ENCODE results near the gene ZNF587B.
"Not testable (repeated sequence)": the region's sequence is repeated elsewhere in the genome, so short reads cannot be mapped to it uniquely, and the experiment has no call there.

The ZNF587B gene

GRCh38 chr19:57870225-57870624 lies 40.1 kb downstream of the ZNF587B start:
- no peak for DNase-seq (ENCODE audit: extremely low read depth, low read depth)
- TF ChIP-seq CTCF (IDR thresholded peaks at IDR 0.05; ENCODE audit: low read depth, low read length) = no peak

GRCh38 chr19:57872450-57872849 lies 42.4 kb downstream of the ZNF587B start:
- no peak for DNase-seq (ENCODE audit: extremely low read depth, low read depth)
- TF ChIP-seq CTCF (IDR thresholded peaks at IDR 0.05; ENCODE audit: low read depth, low read length) = no peak

- DNase-seq (ENCODE audit: extremely low read depth, low read depth) = not testable (repeated sequence)
Observed at GRCh38 chr19:57873883-57874799, 44.0 kb downstream of the ZNF587B start.

GRCh38 chr19:57886046-57886445 lies 55.9 kb downstream of the ZNF587B start:
- no peak for TF ChIP-seq CTCF (IDR thresholded peaks at IDR 0.05; ENCODE audit: low read depth, low read length)
- no peak for DNase-seq (ENCODE audit: extremely low read depth, low read depth)

GRCh38 chr19:57887195-57887941 lies 57.3 kb downstream of the ZNF587B start:
- no peak for DNase-seq (ENCODE audit: extremely low read depth, low read depth)
- no peak for TF ChIP-seq CTCF (IDR thresholded peaks at IDR 0.05; ENCODE audit: low read depth, low read length)

- TF ChIP-seq CTCF (IDR thresholded peaks at IDR 0.05; ENCODE audit: low read depth, low read length) = no peak
- no peak for DNase-seq (ENCODE audit: extremely low read depth, low read depth)
Observed at GRCh38 chr19:57888107-57888559, 58.0 kb downstream of the ZNF587B start.

GRCh38 chr19:57888560-57889231 lies 58.6 kb downstream of the ZNF587B start, which contains the start of gene ZNF814:
Gene ZNF814 (minus strand): TSS chr19:57889037. CDS start chr19:57888802, 235 bp downstream.
- peak; percentile 40 for TF ChIP-seq CTCF (IDR thresholded peaks at IDR 0.05; ENCODE audit: low read depth, low read length)
- DNase-seq (ENCODE audit: extremely low read depth, low read depth) = peak; percentile 44

GRCh38 chr19:57890706-57891105 lies 60.6 kb downstream of the ZNF587B start:
- not testable (repeated sequence) for DNase-seq (ENCODE audit: extremely low read depth, low read depth)
